Measurements from ENCODE around the gene RNF181. TPM values are rescaled to one million over a fixed set of nuclear protein-coding genes. Genes with fewer than 3 reads are reported as not detected.
A peak's percentile ranks its signal among the peaks of the same experiment; 100 is the strongest.

The RNF181 gene
- total and polyA plus RNA-seq, 2 experiments from 2014 or later = 152 to 328 TPM

GRCh38 chr2:85549095-85549494 lies 46.5 kb upstream of the RNF181 start:
- Histone ChIP-seq H3K27me3 (no peaks in the 10 kb centered on the region), H3K9me3 (ENCODE audit: low read depth) (no peaks in the 10 kb centered on the region), H3K4me3 (no peak overlapping the region), H3K4me1 (ENCODE audit: low read depth) (no peaks in the 10 kb centered on the region), H3K36me3 (peaks cover 42% of the 10 kb centered on the region), H3K27ac (no peak overlapping the region)
- no peak for TF ChIP-seq CTCF (IDR thresholded peaks at IDR 0.05; ENCODE audit: low read depth, low read length)
- DNase-seq (ENCODE audit: low read depth in 1 of 2, low spot score in 1 of 2) = no peak

- H3K4me1 ChIP-seq (ENCODE audit: low read depth) = no peaks in the 10 kb centered on the region
Measured at GRCh38 chr2:85549826-85550225, 45.7 kb upstream of the RNF181 start.

GRCh38 chr2:85550486-85550885 lies 45.1 kb upstream of the RNF181 start:
- H3K27me3 ChIP-seq = no peaks in the 10 kb centered on the region
- H3K27ac ChIP-seq = peak overlapping the region; percentile 3
- TF ChIP-seq CTCF (IDR thresholded peaks at IDR 0.05; ENCODE audit: low read depth, low read length) = no peak
- peaks cover 33% of the 10 kb centered on the region for H3K36me3 ChIP-seq
- no peak overlapping the region for H3K4me3 ChIP-seq
- DNase-seq (ENCODE audit: low read depth in 1 of 2, low spot score in 1 of 2) = no peak
- no peaks in the 10 kb centered on the region for H3K9me3 ChIP-seq (ENCODE audit: low read depth)
- H3K4me1 ChIP-seq (ENCODE audit: low read depth) = no peaks in the 10 kb centered on the region

More at GRCh38 chr2:85549826-85550225, 45.7 kb upstream of the RNF181 start:
- Histone ChIP-seq H3K27ac (peak overlapping the region; percentile 3), H3K27me3 (no peaks in the 10 kb centered on the region), H3K36me3 (peaks cover 35% of the 10 kb centered on the region), H3K4me3 (no peak overlapping the region), H3K9me3 (ENCODE audit: low read depth) (no peaks in the 10 kb centered on the region)
- TF ChIP-seq CTCF (IDR thresholded peaks at IDR 0.05; ENCODE audit: low read depth, low read length) = no peak
- DNase-seq (ENCODE audit: low read depth in 1 of 2, low spot score in 1 of 2) = peak in 1 of 2 donors; percentile 95

- peak; percentile 77 to 83 for DNase-seq (ENCODE audit: low read depth in 1 of 2, low spot score in 1 of 2)
- TF ChIP-seq CTCF (IDR thresholded peaks at IDR 0.05; ENCODE audit: low read depth, low read length) = peak; percentile 92
- Histone ChIP-seq H3K36me3 (peaks cover 29% of the 10 kb centered on the region), H3K9me3 (ENCODE audit: low read depth) (no peaks in the 10 kb centered on the region), H3K4me3 (no peak overlapping the region), H3K27ac (no peak overlapping the region), H3K27me3 (no peaks in the 10 kb centered on the region), H3K4me1 (ENCODE audit: low read depth) (no peaks in the 10 kb centered on the region)
Measured at GRCh38 chr2:85551698-85552678, 43.6 kb upstream of the RNF181 start.

GRCh38 chr2:85553184-85553583 lies 42.4 kb upstream of the RNF181 start:
- Histone ChIP-seq H3K4me1 (ENCODE audit: low read depth) (no peaks in the 10 kb centered on the region), H3K4me3 (no peak overlapping the region), H3K36me3 (peaks cover 29% of the 10 kb centered on the region), H3K27me3 (no peaks in the 10 kb centered on the region), H3K9me3 (ENCODE audit: low read depth) (no peaks in the 10 kb centered on the region), H3K27ac (no peak overlapping the region)
- no peak for DNase-seq (ENCODE audit: low read depth in 1 of 2, low spot score in 1 of 2)
- TF ChIP-seq CTCF (IDR thresholded peaks at IDR 0.05; ENCODE audit: low read depth, low read length) = no peak
